GM12873 (cell line): Measurements from ENCODE around the gene ZMYND8.

Experiments
- CTCF ChIP-seq: IDR thresholded peaks from 2 replicates; pipeline ENCODE4 v1.5.1; 2012; ENCODE audit warnings: low read depth, mild to moderate bottlenecking, moderate library complexity, low read length, control low read depth; ENCODE audit not compliant: insufficient read depth; ENCODE audit errors: missing control alignments

Gene ZMYND8

GRCh38 chr20:47246061-47246777 lies 110.3 kb downstream of the ZMYND8 start:
- TF ChIP-seq CTCF = no peak

GRCh38 chr20:47244451-47244850 lies 112.0 kb downstream of the ZMYND8 start:
- TF ChIP-seq CTCF = no peak

GRCh38 chr20:47243532-47244305 lies 112.8 kb downstream of the ZMYND8 start:
- no peak for TF ChIP-seq CTCF

- no peak for TF ChIP-seq CTCF
Observed at GRCh38 chr20:47243003-47243402, 113.5 kb downstream of the ZMYND8 start.

- TF ChIP-seq CTCF = no peak
Observed at GRCh38 chr20:47241345-47241781, 115.1 kb downstream of the ZMYND8 start.

- no peak for TF ChIP-seq CTCF
Observed at GRCh38 chr20:47239719-47240067, 116.8 kb downstream of the ZMYND8 start.

- no peak for TF ChIP-seq CTCF
Observed at GRCh38 chr20:47238780-47239718, 117.5 kb downstream of the ZMYND8 start.
